HepG2 (cell line): Measurements from ENCODE around the gene SPCS1. TPM values are rescaled to one million over a fixed set of nuclear protein-coding genes. Genes with fewer than 3 reads are reported as not detected.
A peak's percentile ranks its signal among the peaks of the same experiment; 100 is the strongest.

Experiments
- CBX1 ChIP-seq: IDR thresholded peaks from one replicate; pipeline ENCODE4 v1.6.1; 2016; ENCODE audit warnings: antibody characterized with exemption, low read depth
- EHMT2 ChIP-seq: fragments of 200-600 bp; sonication (generic); IDR thresholded peaks from 2 replicates; pipeline ENCODE4 v1.7.0; 2017; ENCODE audit warnings: antibody characterized with exemption, low read depth, low read length, borderline replicate concordance
- HMG20A ChIP-seq: IDR thresholded peaks from 2 replicates; pipeline ENCODE4 v1.6.1; 2016; ENCODE audit warnings: borderline replicate concordance
- HNF1A ChIP-seq, 2 experiments: sonication (generic) in 1 of 2; formaldehyde crosslinking in 1 of 2; IDR thresholded peaks; 2 replicates each; pipeline versions ENCODE4 v1.4.0 to v1.6.1; 2016 to 2020; ENCODE audit warnings: borderline replicate concordance in 1 of 2, low read depth in 1 of 2, mild to moderate bottlenecking in 1 of 2, missing genetic modification reagents in 1 of 2
- KMT2B ChIP-seq: IDR thresholded peaks from 2 replicates; pipeline ENCODE4 v1.6.1; 2016; ENCODE audit warnings: missing genetic modification reagents, missing compliant biosample characterization
- MIXL1 ChIP-seq: IDR thresholded peaks from 2 replicates; pipeline ENCODE4 v1.6.1; 2016
- MNT ChIP-seq: fragments of 450-650 bp; IDR thresholded peaks from 2 replicates; pipeline ENCODE4 v1.6.1; 2016
- NBN ChIP-seq: fragments of 450-650 bp; conservative IDR thresholded peaks from 2 replicates; pipeline ENCODE4 v1.6.1; 2017
- NR2C2 ChIP-seq: sonication (generic); formaldehyde crosslinking; IDR thresholded peaks from 2 replicates; pipeline ENCODE4 v1.4.0; 2020; ENCODE audit warnings: missing genetic modification reagents, mild to moderate bottlenecking, moderate library complexity, borderline replicate concordance
- SCMH1 ChIP-seq: sonication (generic); formaldehyde crosslinking; IDR thresholded peaks from 2 replicates; pipeline ENCODE4 v1.9.0; 2021; ENCODE audit warnings: missing genetic modification reagents, mild to moderate bottlenecking, borderline replicate concordance
- ZBTB8A ChIP-seq: sonication (generic); formaldehyde crosslinking; IDR thresholded peaks from 2 replicates; pipeline ENCODE4 v1.4.0; 2020; ENCODE audit warnings: mild to moderate bottlenecking, low read depth, missing genetic modification reagents, borderline replicate concordance
- ZEB1 ChIP-seq: IDR thresholded peaks from 2 replicates; pipeline ENCODE4 v1.6.1; 2012; ENCODE audit warnings: mild to moderate bottlenecking, low read depth, inconsistent platforms; ENCODE audit not compliant: insufficient replicate concordance
- ZFP36 ChIP-seq: fragments of 150-350 bp; IDR thresholded peaks from 2 replicates; pipeline ENCODE4 v1.6.1; 2018; ENCODE audit warnings: borderline replicate concordance, low read length, low read depth; ENCODE audit not compliant: partially characterized antibody
- ZNF142 ChIP-seq: sonication (generic); formaldehyde crosslinking; IDR thresholded peaks from 2 replicates; pipeline ENCODE4 v1.4.0; 2020; ENCODE audit warnings: missing genetic modification reagents
- ZNF292 ChIP-seq: sonication (generic); formaldehyde crosslinking; IDR thresholded peaks from 2 replicates; pipeline ENCODE4 v1.8.1; 2022; ENCODE audit warnings: mild to moderate bottlenecking, low read depth, missing genetic modification reagents, borderline replicate concordance
- ZNF354B ChIP-seq: sonication (generic); formaldehyde crosslinking; IDR thresholded peaks from 2 replicates; pipeline ENCODE4 v1.8.0; 2022; ENCODE audit warnings: mild to moderate bottlenecking, missing genetic modification reagents
- ZSCAN12 ChIP-seq: sonication (generic); formaldehyde crosslinking; IDR thresholded peaks from 2 replicates; pipeline ENCODE4 v1.9.0; 2021; ENCODE audit warnings: mild to moderate bottlenecking, missing genetic modification reagents
- polyA plus RNA-seq, 8 experiments: library from polyadenylated mRNA; depleted of rRNA in 3 of 8; stranded (reverse) in 7 of 8; unstranded in 1 of 8; fragments of >200 nt; fragmentation: Illumina TruSeq in 4 of 8; extraction: Trizol in 4 of 8; gene quantifications; 2 replicates each; pipeline versions ENCODE4 v1.2.1 to v1.2.3, GENCODE V29; 2011 to 2016; ENCODE audit warnings: low read depth in 4 of 8, missing spikeins in 1 of 8, mixed read lengths in 1 of 8; ENCODE audit not compliant: insufficient read depth in 1 of 8
- total RNA-seq, 5 experiments: library from RNA; depleted of rRNA; stranded (reverse); fragments of >200 nt; fragmentation: Illumina TruSeq; extraction: Trizol; gene quantifications; 2 replicates each; pipeline ENCODE4 v1.2.3, GENCODE V29; 2016; ENCODE audit warnings: low read depth in 1 of 5

The SPCS1 gene
- total and polyA plus RNA-seq, 2 of the 13 experiments (the other 11 are each of a cell fraction or from before 2014, with no cell fraction given), result 84.6 to 120 TPM

GRCh38 chr3:52685709-52686691, 19.9 kb upstream of the SPCS1 start, which contains the start of the genes GNL3 and PBRM1 (continued):
- TF ChIP-seq HMG20A (peak; percentile 26; the same call in 1 of the 2 replicates), NR2C2 (CRISPR knock-in tag) (peak; percentile 86), ZSCAN12 (CRISPR knock-in tag) (no peak), ZNF142 (peak; percentile 71; the same call in 1 of the 2 replicates), CBX1 (no peak), MIXL1 (CRISPR knock-in tag) (peak; percentile 76), EHMT2 (no peak), KMT2B (CRISPR knock-in tag) (peak; percentile 96), NBN (no peak), HNF1A (IDR thresholded peaks at IDR 0.05; ENCODE audit: low read depth) (no peak), HNF1A (CRISPR knock-in tag; IDR thresholded peaks at IDR 0.05; ENCODE audit: borderline replicate concordance) (peak; percentile 49; the same call in 1 of the 2 replicates), ZBTB8A (CRISPR knock-in tag) (no peak), ZNF292 (CRISPR knock-in tag) (no peak), SCMH1 (CRISPR knock-in tag) (no peak), MNT (peak; percentile 94), ZFP36 (no peak), ZNF354B (CRISPR knock-in tag) (peak; percentile 90; the same call in 1 of the 2 replicates), ZEB1 (no peak)
